NCI-H128 (cell line): ENCODE data around the gene KIFC1.

Experiments
- DNase-seq: peaks from one replicate; lab custom pipeline; 2025; ENCODE audit not compliant: unreplicated experiment; lab: John Stamatoyannopoulos, UW

Gene KIFC1

DNA sequence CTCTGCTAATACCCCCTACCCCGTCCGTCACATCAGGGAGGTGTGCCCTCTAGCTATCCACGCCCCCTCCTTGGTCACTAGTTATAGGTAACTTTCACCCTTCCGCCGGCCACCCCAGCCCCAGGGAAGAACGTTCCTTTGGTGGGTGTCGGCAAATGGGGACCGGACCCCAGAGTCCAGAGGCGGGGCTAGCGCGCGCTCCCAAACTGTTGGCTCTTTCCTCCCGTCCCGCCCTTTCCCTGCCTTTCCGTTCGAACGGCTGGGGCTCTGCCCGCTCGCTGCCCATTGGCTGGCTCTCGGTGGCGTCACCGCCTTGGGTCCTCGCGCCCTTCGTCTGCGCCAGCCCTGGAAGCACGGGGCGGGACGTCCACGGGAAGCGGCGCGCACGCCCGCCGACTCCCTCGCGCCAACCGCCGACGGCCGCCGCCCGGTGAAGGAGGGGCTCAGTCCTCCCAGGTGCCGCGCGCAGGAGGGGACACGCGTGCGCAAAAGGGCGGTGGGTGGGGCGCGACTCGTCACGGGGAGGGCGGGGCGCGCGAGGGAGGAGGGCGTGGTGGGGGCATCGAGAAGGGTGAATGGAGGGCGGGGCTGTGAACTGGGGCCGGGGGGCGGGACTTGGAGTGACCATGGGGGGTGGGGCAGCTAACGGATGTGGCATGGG lies 18.6 kb downstream of the KIFC1 start:
- DNase-seq: peak; percentile 95

DNA sequence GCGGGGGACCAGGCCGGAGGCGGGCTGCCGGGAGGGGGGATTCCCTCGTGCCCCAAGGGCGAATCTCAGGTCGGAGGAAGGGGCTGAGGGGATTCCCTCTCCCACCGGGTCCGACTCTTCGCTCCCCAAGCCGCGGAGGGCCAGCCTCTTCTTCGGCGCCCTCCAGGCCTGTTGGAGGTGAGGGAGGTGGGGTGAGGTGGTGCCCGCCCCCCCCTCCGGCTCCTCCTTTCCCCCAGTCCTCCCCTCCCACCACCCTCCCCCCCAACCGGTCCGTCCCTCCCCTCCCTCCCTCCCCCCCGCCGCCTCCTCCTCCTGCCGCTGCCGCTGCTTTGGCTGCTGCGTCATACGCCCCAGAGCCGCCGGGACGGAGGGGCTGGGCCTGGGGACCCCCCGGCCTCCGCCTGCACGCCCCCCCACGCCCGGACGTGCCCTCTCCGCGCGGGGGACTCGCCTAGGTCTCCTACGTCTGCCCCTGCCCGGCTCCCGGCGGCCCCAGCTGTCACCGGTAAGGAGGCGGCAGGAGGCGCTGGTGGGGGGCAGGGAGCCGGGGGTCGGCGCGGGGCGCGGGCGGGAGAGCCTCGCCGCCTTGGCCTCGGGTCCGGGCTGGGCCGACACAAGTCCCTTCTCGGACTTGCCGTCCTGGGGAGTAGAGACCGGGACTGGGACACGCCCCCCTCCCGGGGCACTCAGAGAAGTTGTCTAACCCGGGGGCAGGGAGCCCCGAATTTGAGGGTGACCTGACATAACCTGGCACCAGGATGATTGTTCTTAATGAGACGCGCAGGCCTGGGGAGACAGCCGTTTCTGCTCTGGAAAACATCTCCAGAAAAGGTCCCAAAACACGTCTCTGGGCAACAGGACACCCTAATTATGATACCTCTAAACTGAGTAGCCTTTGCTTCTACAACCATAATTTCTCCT lies 19.3 kb downstream of the KIFC1 start, which contains the start of gene PHF1:
TSS of gene PHF1 (plus strand) at position 304 of the 921 bp plus-strand sequence. CDS start 1,250 bp downstream, outside the sequence.
- DNase-seq: no peak

DNA sequence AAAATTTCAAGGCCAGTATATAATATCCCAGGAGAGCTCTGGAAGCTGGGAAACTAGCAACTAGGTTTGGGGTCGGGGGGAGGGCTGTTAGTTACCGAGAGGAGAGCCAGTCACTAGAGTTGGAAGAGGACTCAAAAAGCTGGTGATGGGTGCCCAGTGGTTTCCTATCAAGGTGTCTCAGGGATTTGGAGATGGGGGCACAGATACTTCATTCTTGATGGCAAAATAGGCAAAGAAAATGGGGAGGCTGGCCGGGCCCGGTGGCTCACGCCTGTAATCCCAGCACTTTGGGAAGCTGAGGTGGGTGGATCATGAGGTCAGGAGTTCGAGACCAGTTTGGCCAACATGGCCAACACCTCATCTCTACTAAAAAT lies 20.0 kb downstream of the KIFC1 start:
- no peak for DNase-seq

DNA sequence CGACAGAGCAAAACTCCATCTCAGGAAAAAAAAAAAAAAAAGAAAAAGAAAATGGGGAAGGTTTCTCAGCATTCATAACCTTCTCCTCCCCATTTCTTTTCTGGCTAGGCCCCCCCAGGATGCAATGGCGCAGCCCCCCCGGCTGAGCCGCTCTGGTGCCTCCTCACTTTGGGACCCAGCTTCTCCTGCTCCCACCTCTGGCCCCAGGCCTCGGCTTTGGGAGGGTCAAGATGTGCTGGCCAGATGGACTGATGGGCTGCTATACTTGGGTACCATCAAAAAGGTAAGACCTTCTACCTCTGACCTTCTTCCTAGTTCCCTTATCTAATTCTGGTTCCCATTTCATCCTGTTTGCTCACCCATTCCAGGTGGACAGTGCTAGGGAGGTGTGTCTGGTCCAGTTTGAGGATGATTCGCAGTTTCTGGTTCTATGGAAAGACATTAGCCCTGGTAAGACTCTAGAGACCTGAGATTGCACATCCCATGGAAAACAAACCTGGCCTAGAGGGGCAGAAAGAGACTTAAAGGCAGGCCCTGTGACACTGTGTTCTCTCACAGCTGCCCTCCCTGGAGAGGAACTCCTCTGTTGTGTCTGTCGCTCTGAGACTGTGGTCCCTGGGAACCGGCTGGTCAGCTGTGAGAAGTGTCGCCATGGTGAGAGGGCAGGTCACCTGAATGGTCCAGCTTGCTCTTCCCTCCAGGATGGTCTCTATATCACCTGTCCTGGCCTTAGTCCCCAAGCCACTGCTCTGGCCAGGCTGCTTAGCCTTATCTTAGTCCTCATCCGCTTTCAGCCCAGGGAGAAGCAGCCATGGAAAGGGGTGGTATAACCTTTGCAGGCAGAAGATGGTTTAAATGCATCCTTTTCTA lies 20.8 kb downstream of the KIFC1 start:
- DNase-seq: no peak

DNA sequence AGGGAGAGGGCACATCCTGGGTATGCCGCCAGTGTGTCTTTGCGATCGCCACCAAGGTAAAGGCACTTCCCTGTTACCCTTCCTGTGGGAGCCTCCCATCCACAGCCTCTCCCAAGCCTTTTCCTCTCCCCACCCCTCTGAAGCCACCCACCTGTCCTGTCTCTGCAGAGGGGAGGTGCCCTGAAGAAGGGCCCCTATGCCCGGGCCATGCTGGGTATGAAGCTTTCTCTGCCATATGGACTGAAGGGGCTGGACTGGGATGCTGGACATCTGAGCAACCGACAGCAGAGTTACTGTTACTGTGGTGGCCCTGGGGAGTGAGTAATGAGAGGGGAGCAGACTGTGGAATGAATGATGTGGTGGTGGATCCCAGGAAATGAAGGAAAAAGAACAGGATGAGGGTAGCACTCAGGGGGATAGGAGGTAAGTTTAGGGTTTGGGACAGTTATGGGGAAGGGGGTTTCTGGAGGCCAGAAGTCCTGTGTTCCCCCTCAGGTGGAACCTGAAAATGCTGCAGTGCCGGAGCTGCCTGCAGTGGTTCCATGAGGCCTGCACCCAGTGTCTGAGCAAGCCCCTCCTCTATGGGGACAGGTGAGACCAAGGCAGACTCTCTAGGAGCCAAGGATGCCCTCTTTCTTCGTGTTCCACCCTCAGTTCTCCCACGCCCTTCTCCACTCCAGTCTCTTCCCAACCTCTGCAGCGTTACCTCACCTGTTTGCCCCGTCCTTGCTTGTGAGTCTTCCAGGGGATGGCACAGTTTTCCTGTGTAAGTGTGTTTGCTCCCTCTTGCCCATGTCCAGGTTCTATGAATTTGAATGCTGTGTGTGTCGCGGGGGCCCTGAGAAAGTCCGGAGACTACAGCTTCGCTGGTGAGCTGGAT lies 21.9 kb downstream of the KIFC1 start:
- DNase-seq: no peak

DNA sequence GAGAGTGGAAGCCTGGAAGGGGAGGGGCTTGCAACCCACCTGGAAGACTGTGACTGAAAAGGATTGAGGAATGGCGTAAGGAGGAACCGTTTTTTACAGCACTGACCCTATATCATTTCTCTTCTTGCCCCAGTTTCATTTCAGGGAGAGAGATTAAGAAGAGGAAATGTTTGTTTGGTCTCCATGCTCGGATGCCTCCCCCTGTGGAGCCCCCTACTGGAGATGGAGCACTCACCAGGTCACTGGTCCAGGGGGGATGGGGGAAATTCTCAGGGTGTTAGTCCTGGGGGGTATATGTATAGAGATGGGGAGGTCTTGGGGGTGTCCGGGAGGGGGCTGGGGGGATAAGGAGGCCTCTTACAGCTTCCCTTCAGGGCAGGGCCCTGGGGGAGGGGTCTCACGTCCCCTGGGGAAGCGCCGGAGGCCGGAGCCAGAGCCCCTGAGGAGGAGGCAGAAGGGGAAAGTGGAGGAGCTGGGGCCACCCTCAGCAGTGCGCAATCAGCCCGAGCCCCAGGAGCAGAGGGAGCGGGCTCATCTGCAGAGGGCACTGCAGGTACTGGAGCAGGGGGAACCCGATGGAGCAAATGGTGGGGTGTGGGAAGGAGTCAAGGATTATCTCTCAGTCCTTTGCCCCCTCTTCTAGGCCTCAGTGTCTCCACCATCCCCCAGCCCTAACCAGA lies 23.1 kb downstream of the KIFC1 start:
- no peak for DNase-seq

DNA sequence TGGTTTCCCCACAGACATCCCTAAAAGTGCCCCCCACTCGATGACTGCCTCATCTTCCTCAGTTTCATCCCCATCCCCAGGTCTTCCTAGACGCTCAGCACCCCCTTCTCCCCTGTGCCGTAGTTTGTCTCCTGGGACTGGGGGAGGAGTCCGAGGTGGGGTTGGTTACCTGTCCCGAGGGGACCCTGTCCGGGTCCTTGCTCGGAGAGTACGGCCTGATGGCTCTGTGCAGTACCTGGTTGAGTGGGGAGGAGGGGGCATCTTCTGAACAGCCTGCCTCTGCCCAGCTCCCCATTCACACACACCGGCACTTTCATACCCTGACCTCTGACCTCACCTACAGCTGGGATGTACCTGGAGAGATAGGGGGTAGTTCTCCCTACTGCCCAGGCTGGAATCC lies 24.2 kb downstream of the KIFC1 start:
- no peak for DNase-seq

DNA sequence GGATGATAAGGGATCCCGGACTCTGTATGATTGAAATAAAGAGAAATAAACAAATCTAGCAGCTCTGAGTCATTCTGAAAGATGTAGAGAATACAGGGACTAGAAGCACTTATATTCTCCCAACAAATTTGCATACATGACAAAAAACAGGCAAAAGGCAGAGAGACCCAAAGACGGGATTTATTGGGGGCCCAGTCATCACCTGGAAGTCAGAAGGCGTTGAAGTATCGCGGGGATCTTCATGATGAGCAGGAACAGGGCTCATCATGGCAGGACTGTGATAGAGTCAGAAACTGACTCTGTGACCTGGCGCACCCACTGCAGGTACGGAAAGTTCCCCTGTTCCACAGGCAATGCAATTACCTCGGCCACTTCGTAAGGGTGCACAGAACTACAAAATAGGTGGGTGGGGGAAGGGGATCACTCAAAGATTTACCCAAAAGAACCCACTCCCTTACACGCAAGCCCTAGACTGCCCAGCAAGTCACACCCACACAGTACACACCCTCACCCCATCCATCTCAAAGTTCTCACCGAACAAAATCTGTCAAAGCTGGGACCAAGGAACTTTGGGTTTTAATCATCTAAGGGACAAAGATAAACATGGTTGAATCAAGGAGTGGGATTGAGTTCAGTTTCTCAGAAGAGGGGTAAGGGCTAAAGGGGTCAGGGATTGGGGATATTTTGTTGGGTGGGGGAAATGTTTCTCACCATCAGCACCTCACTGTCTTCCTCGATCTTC lies 24.9 kb downstream of the KIFC1 start:
- no peak for DNase-seq

DNA sequence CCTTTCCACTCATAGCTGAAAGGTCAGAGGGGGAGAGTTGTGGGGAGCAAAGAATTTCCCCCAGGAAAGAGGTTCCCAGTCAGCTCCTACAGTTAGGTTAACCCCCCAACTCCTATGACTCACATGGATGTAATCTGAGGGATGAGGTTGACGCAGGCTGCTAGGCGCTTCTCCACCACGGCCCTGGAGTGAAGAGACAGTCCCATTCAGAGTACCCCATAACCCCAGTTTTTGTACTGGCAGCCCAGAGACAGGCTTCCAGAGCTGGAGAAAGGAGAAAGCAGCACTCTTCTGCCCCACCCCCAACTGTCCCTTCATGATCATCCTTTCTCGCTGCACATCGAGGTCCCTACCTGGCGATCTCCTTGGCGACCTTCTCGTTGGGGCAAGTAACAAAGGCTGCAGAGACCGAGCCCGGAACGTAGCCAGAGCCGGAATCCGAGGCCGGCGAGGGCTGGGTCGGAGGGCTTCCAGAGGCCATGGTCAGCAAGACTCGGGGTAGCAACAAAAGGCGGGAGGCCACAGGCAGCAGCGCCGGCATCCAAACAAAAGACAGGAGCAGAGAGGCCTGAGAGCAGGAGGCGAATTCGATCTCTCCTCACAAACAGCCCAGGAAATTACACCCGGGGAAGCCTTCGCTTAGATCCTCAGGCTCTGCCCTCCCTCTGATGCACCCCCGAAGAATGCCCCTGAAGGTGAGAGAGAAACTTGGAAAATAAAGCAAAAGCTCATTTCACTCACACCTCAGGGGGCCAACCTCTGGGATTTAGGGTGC lies 25.7 kb downstream of the KIFC1 start:
- no peak for DNase-seq

DNA sequence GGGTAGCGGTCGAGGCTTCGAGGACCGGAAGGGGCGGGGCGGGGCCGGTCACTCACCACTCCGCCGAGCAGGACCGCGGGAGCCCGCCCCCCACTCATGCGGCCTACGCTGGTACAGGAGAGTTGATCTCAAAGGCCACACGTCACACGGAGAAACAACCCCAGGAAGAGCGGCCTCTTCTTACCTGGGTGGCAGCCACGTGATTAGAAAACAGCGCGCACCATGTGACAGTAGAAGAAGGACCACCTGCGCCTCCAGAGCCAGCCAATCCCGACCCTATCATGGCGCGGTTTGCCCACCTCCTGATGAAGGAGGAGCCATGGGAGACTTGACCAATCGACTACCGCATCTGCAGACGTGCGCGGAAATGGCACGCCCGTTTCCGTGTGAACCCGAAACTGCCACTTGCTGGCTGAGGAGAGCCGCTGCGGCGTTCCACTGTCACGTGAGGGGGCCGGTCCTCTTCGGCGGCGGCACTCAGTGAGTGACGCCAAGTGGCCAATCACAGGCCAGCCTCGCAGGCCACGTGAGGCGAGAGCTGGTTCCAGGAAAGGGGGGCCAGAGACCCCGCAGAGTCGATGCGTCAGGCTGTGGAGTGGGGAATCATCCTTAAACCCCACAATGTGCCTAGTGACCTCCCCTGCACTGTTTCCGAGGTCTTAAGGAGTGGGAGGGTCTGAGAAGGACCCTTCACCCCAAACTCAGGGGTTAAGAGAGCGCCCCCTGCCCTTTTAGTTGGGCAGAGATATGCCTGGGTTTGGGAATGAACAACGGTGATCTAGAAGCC lies 26.5 kb downstream of the KIFC1 start, which contains the start of gene CUTA:
TSS of gene CUTA (minus strand) at position 205 of the 787 bp plus-strand sequence. CDS start at position 98, 107 bp downstream.
- peak; percentile 99 for DNase-seq

DNA sequence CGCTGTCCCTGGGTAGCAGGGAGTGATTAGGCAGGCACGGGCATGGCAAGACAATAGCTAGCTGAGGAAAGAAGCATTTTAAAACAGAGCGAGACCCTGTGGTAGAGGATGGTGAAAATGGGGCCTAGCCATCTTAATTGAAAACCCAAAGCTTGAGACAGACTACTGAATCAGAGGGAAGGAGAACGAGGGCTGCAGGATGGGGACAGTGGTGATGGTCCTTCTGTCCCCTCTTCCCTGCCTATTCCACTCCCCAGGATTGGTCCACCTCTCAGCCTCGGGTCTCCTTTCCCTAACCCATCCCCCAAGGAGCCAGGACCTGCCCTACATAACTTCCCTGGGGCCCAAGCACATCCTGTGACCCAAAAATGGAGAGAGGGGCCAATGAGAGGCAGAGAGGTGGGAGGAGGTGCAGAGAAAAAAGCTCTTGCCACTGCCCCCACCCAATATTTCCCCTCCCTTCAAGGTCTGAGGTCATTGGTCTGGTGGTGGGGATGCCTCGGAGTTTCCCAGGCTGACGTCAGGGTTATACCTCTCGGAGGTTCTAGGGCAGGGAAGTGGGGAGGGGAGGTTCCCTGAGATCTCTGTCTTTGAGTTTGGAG lies 27.2 kb downstream of the KIFC1 start:
- DNase-seq: no peak

DNA sequence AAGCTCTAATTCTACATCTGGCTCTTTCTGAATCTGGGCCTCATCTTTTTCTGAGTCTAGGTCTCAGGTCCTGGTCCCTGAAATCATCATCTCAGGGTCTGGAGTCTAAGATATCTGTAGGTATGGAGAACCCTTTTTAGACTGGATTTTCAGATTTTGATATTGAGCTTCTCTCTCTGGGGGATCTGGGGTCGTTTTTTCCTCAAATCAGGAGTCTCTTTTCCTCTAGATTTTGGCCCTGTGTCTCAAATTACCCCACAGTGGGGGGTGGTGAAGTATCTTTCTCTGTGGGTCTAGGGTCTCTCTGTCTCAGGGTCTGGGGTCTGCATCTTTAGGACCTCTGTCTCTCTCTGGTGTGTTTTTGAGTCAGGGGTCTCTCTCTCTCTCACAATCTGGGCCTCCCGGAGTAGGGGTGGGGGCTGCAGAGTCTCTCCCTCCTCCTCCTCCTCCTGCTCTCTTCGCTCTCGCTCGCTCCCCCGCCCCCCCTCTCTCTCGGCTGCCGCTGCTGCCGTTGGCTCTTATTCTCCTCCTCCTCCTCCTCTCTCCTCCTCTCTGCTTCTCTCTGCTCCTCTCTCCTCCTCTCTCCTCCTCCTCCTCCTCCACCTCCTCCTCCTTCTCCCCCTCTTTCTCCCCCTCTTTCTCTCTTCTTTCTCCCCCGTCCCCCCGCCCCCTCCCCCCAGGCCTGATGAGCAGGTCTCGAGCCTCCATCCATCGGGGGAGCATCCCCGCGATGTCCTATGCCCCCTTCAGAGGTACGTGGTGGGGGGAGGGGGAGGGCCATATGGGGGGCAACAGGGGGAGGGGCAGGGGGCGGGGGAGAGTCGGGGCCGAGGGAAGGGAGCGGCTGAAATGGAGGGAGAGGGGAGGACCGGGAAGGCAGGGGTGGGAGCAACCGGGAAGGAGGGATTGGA lies 28.2 kb downstream of the KIFC1 start, which contains the start of gene SYNGAP1:
TSS of gene SYNGAP1 (plus strand) at position 486 of the 911 bp plus-strand sequence. CDS start at position 686, 200 bp downstream.
- DNase-seq: no peak

DNA sequence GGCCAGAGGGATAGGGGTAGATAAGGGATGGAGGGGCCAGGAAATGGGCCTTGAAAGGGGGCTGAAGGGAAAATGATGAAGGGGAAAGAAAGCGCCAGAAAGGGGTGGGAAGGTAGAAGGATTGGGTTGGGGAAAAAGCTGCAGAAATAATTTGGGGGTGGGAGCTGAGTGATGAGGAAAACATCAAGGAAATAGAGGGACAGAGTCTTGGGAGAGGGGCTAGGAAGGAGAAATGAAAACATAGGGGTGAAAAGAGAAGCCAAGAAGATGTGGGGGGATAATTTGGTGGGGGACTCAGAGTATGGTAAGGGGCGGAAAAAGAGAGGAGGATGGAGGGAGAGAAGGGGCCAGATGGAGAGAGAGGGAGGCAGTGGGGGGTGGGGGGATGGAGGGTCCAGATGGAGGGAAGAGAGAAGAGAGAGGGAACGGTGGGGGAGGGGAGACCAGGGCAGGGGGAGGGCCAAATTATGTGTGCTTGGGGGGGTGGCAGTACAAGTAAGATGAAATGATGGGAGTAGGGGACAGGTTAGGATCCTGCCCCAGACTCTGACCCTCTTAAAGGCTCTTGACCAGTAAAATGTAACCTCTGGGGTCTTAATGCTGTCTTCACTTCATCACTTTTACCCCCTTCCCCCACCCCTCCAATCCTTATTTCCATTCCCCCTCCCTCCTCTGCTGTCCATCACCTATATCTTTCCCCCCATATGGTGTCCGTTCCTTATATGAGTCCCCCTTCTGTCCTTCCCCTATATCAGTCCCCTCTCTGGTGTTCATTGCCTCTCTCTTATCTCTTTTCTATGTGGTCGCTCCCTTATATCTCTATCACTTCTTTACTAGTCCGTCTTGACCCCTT lies 29.1 kb downstream of the KIFC1 start:
- no peak for DNase-seq

DNA sequence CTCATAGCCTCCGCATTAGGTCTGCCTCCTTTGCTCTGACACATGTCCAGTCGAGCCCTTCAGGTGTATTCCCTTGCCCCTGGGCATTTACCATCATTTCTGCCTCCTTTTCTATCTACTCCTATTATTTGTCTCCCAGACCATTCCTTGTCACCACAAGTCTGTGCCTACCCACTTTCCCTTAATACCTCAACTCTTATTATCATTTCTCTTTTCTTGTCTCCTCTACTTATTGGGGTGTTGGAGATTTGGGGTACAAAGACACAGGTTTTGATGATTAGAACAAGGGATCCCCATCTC lies 29.7 kb downstream of the KIFC1 start:
- no peak for DNase-seq

DNA sequence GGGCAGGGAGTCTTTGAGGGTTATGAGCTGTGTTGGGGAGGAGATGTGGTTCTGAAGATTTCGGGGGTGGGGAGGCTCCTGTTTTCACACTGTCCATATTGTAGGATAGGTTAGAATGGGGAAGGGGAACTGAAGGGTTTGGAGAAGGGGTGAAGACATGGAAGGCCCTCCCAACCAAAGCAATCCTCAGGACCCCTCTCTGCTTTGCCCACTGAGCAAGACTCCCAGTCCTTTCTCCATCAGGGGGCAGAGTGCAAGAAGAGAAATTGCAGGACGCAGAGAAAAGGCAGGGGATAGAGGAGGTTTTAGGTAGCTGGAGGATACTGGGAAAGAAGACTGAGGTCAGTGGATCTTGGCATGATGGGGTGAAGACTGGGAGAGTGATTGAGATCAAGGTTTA lies 32.2 kb downstream of the KIFC1 start:
- DNase-seq: no peak
